ENCODE results near the gene CDK5R2. TPM values are rescaled to one million over a fixed set of nuclear protein-coding genes. Genes with fewer than 3 reads are reported as not detected.

CDK5R2 gene
- total RNA-seq, 1 experiment from 2014 or later = 0.17 TPM

GRCh38 chr2:218963601-218964000 lies 4.1 kb downstream of the CDK5R2 start:
- Histone ChIP-seq H3K9me3 (ENCODE audit: insufficient read depth, low read depth) (no peaks in the 10 kb centered on the region), H3K27ac (peak overlapping the region; percentile 80), H4K20me1 (ENCODE audit: insufficient read depth) (no peaks in the 10 kb centered on the region), H3K4me1 (replicated peaks; ENCODE audit: insufficient read depth) (peaks cover 17% of the 10 kb centered on the region), H3F3A (ENCODE audit: insufficient read depth, low read depth) (peaks cover 12% of the 10 kb centered on the region; the same call in 1 of the 2 replicates), H3K4me2 (peak overlapping the region; percentile 55), H2AFZ (peak overlapping the region; percentile 62), H3K79me2 (ENCODE audit: low read depth) (no peaks in the 10 kb centered on the region), H3K9me2 (ENCODE audit: insufficient read depth) (no peaks in the 10 kb centered on the region), H3K27me3 (ENCODE audit: insufficient read depth, low read depth) (no peaks in the 10 kb centered on the region), H3K36me3 (ENCODE audit: low read depth) (no peaks in the 10 kb centered on the region), H3K4me3 (no peak overlapping the region)
- no peak for DNase-seq
- POLR2A ChIA-PET (ENCODE audit: unreplicated experiment) = interaction anchor here (0.6 to 0.7 kb wide), 3 partner anchors 87 to 1300 kb away, joined by 3 to 6 read pairs (median 4); no protein-coding TSS in a partner anchor
- TSS peak; percentile 76 for BruUV-seq (replicated peaks)
- intact Hi-C loops (cut with micrococcal nuclease; ENCODE audit: unreplicated experiment) = no loop called here
- CTCF ChIA-PET = interaction anchor here (0.6 kb wide), 1 partner anchor 11 kb away, joined by 5 read pairs; no protein-coding TSS in a partner anchor
- no peak for TF ChIP-seq EZH2 (IDR thresholded peaks at IDR 0.05; ENCODE audit: low read depth)
- TF ChIP-seq, protein P1, sequence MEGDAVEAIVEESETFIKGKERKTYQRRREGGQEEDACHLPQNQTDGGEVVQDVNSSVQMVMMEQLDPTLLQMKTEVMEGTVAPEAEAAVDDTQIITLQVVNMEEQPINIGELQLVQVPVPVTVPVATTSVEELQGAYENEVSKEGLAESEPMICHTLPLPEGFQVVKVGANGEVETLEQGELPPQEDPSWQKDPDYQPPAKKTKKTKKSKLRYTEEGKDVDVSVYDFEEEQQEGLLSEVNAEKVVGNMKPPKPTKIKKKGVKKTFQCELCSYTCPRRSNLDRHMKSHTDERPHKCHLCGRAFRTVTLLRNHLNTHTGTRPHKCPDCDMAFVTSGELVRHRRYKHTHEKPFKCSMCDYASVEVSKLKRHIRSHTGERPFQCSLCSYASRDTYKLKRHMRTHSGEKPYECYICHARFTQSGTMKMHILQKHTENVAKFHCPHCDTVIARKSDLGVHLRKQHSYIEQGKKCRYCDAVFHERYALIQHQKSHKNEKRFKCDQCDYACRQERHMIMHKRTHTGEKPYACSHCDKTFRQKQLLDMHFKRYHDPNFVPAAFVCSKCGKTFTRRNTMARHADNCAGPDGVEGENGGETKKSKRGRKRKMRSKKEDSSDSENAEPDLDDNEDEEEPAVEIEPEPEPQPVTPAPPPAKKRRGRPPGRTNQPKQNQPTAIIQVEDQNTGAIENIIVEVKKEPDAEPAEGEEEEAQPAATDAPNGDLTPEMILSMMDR (conservative IDR thresholded peaks at IDR 0.05) = no peak

DNA sequence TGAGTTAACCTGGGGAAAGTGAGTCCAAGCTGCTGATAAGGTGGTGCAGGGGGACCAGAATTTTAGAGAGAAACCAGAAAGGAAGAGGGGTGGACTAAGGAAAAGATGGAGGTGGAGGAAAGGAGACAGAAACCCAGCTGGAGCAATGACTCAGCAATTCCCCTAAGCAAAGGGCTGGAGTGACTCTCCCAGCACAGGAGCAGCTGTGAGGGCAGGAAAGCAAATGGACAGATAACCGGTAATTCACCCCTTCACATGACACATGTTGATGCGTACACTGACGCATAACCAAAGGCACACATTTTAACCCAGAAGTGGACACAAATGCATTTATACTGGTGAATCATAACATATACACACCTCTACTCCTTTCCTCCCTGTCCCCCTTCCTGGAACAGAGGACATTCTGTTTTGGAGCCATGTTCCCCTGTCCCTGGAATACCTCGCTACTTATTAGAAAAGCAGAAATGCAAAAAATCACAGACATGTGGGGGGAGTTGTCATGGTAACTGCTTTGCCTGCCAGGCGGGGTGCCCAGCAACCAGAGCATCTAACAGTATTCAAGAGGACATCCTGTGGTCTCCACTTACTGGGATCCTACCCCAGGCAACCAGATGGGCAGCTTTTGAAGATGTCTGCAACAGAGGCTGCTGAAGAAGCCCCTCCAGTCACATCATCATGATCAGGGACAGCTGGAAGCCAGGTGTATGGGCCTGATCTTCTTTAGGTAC lies 4.7 kb downstream of the CDK5R2 start:
- peak; percentile 17 to 58 for DNase-seq

GRCh38 chr2:218970894-218971293 lies 11.4 kb downstream of the CDK5R2 start:
- Histone ChIP-seq H3K9me2 (ENCODE audit: insufficient read depth) (no peaks in the 10 kb centered on the region), H3K4me3 (no peak overlapping the region), H3K79me2 (ENCODE audit: low read depth) (no peaks in the 10 kb centered on the region), H3K27me3 (ENCODE audit: insufficient read depth, low read depth) (no peaks in the 10 kb centered on the region), H3K27ac (no peak overlapping the region), H3K9me3 (ENCODE audit: insufficient read depth, low read depth) (peaks cover 2% of the 10 kb centered on the region; the same call in 1 of the 2 replicates), H3K4me2 (no peak overlapping the region), H2AFZ (no peak overlapping the region), H3K4me1 (replicated peaks; ENCODE audit: insufficient read depth) (no peaks in the 10 kb centered on the region), H3F3A (ENCODE audit: insufficient read depth, low read depth) (no peaks in the 10 kb centered on the region), H3K36me3 (ENCODE audit: low read depth) (no peaks in the 10 kb centered on the region), H4K20me1 (ENCODE audit: insufficient read depth) (no peaks in the 10 kb centered on the region)
- no peak for DNase-seq
- TF ChIP-seq, protein P1 (conservative IDR thresholded peaks at IDR 0.05) = no peak
- TF ChIP-seq EZH2 (IDR thresholded peaks at IDR 0.05; ENCODE audit: low read depth) = no peak
- intact Hi-C loops (cut with micrococcal nuclease; ENCODE audit: unreplicated experiment) = no loop called here
- ChIA-PET CTCF (no interaction called here), POLR2A (ENCODE audit: unreplicated experiment) (no interaction called here)
- no TSS peak for BruUV-seq (replicated peaks)

More for the DNA sequence above, 4.7 kb downstream of the CDK5R2 start:
- H3K36me3 ChIP-seq (ENCODE audit: low read depth) = no peaks in the 10 kb centered on the region
- H3K4me2 ChIP-seq = peak overlapping the region; percentile 55
- no peaks in the 10 kb centered on the region for H3K9me3 ChIP-seq (ENCODE audit: insufficient read depth, low read depth)
- H3F3A ChIP-seq (ENCODE audit: insufficient read depth, low read depth) = peaks cover 12% of the 10 kb centered on the region; the same call in 1 of the 2 replicates
- no peaks in the 10 kb centered on the region for H3K79me2 ChIP-seq (ENCODE audit: low read depth)
- H3K27ac ChIP-seq = peak overlapping the region; percentile 80
- H3K27me3 ChIP-seq (ENCODE audit: insufficient read depth, low read depth) = no peaks in the 10 kb centered on the region
- TF ChIP-seq EZH2 (IDR thresholded peaks at IDR 0.05; ENCODE audit: low read depth) = no peak
- TF ChIP-seq, protein P1 (conservative IDR thresholded peaks at IDR 0.05) = no peak
- POLR2A ChIA-PET (ENCODE audit: unreplicated experiment) = no interaction called here
- no peaks in the 10 kb centered on the region for H4K20me1 ChIP-seq (ENCODE audit: insufficient read depth)
- peaks cover 17% of the 10 kb centered on the region for H3K4me1 ChIP-seq (replicated peaks; ENCODE audit: insufficient read depth)
- no peak overlapping the region for H3K4me3 ChIP-seq
- peak overlapping the region; percentile 62 for H2AFZ ChIP-seq
- no TSS peak for BruUV-seq (replicated peaks)
- CTCF ChIA-PET = interaction anchor here (0.6 kb wide), 1 partner anchor 12 kb away, joined by 5 read pairs; no protein-coding TSS in a partner anchor
- intact Hi-C loops (cut with micrococcal nuclease; ENCODE audit: unreplicated experiment) = no loop called here
- no peaks in the 10 kb centered on the region for H3K9me2 ChIP-seq (ENCODE audit: insufficient read depth)
